ENCODE results near the gene AMOT.

The AMOT gene

GRCh38 chrX:112814496-112814895 is 26.1 kb downstream of the AMOT start:
- Histone ChIP-seq H3K4me3 (ENCODE audit: low read length) (no peak overlapping the region), H3K27ac (ENCODE audit: low read depth, low read length) (no peak overlapping the region), H3K27me3 (ENCODE audit: control insufficient read depth, insufficient read depth, low read length) (peaks cover 2% of the 10 kb centered on the region), H3K9ac (ENCODE audit: low read length) (no peak overlapping the region), H3K4me1 (ENCODE audit: control insufficient read depth, insufficient read depth, low read length) (no peaks in the 10 kb centered on the region), H3K36me3 (ENCODE audit: control insufficient read depth, insufficient read depth, low read length) (no peaks in the 10 kb centered on the region)

GRCh38 chrX:112812741-112813140 is 27.9 kb downstream of the AMOT start:
- Histone ChIP-seq H3K36me3 (ENCODE audit: control insufficient read depth, insufficient read depth, low read length) (no peaks in the 10 kb centered on the region), H3K27me3 (ENCODE audit: control insufficient read depth, insufficient read depth, low read length) (no peaks in the 10 kb centered on the region), H3K27ac (ENCODE audit: low read depth, low read length) (no peak overlapping the region), H3K4me1 (ENCODE audit: control insufficient read depth, insufficient read depth, low read length) (no peaks in the 10 kb centered on the region), H3K4me3 (ENCODE audit: low read length) (no peak overlapping the region), H3K9ac (ENCODE audit: low read length) (no peak overlapping the region)

DNA sequence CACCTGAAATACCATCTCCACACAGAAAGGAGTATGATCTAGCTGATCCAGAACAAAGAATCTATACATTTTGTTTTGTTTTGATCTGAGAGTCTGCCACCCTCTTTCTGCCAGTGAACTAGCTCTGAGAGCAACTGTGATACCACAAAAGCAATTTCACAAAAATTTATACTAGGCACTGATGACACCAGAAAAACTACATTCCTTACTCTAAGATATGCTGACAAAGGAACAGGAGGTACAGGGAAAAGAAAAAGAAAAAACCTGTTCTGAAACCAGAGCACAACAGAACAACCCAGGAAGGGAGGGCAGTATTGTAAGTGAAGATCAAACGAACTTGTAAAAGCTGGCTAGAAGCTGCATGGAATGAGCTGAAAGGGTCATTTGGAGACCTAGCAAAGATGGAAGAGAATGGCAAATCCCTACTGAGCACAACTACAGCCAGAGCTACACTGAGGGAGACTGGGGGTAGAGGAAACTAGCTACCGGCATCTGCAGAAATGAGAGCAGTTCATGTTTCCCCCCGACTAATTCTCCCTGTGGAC is 31.9 kb downstream of the AMOT start:
- no peak overlapping the region for H3K27ac ChIP-seq (ENCODE audit: low read depth, low read length)

GRCh38 chrX:112808007-112808406 is 32.6 kb downstream of the AMOT start:
- H3K27me3 ChIP-seq (ENCODE audit: control insufficient read depth, insufficient read depth, low read length) = no peaks in the 10 kb centered on the region
- no peak overlapping the region for H3K4me3 ChIP-seq (ENCODE audit: low read length)
- no peaks in the 10 kb centered on the region for H3K4me1 ChIP-seq (ENCODE audit: control insufficient read depth, insufficient read depth, low read length)
- no peak overlapping the region for H3K9ac ChIP-seq (ENCODE audit: low read length)
- no peaks in the 10 kb centered on the region for H3K36me3 ChIP-seq (ENCODE audit: control insufficient read depth, insufficient read depth, low read length)
- H3K27ac ChIP-seq (ENCODE audit: low read depth, low read length) = no peak overlapping the region

More for the DNA sequence above, 31.9 kb downstream of the AMOT start:
- H3K9ac ChIP-seq (ENCODE audit: low read length) = no peak overlapping the region
- H3K4me3 ChIP-seq (ENCODE audit: low read length) = no peak overlapping the region
- no peaks in the 10 kb centered on the region for H3K36me3 ChIP-seq (ENCODE audit: control insufficient read depth, insufficient read depth, low read length)
- H3K4me1 ChIP-seq (ENCODE audit: control insufficient read depth, insufficient read depth, low read length) = no peaks in the 10 kb centered on the region
- no peaks in the 10 kb centered on the region for H3K27me3 ChIP-seq (ENCODE audit: control insufficient read depth, insufficient read depth, low read length)

- no peak overlapping the region for H3K4me3 ChIP-seq (ENCODE audit: low read length)
- no peak overlapping the region for H3K27ac ChIP-seq (ENCODE audit: low read depth, low read length)
- no peaks in the 10 kb centered on the region for H3K36me3 ChIP-seq (ENCODE audit: control insufficient read depth, insufficient read depth, low read length)
- no peaks in the 10 kb centered on the region for H3K27me3 ChIP-seq (ENCODE audit: control insufficient read depth, insufficient read depth, low read length)
- H3K9ac ChIP-seq (ENCODE audit: low read length) = no peak overlapping the region
- no peaks in the 10 kb centered on the region for H3K4me1 ChIP-seq (ENCODE audit: control insufficient read depth, insufficient read depth, low read length)
Observed at GRCh38 chrX:112803060-112803459, 37.6 kb downstream of the AMOT start.

DNA sequence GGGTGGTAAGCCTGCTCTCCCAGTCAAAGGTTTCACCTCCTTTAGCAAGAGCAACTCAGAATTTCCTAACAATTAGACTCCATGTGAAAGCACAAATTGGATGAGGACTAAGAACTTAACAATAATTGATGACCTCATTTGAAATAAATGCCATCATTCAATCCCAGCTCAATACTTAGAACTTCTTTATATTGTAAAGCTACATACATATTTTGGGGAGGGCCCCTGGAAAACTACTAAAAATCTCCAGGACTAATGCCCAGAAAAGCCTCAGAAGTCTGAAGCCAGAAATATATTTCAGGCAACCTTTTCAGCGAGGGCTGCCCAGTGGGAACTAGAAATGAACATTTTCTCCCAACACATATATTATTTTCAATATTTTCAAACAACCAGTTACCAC is 38.1 kb downstream of the AMOT start:
- Histone ChIP-seq H3K36me3 (ENCODE audit: control insufficient read depth, insufficient read depth, low read length) (no peaks in the 10 kb centered on the region), H3K9ac (ENCODE audit: low read length) (no peak overlapping the region), H3K4me3 (ENCODE audit: low read length) (no peak overlapping the region), H3K27me3 (ENCODE audit: control insufficient read depth, insufficient read depth, low read length) (no peaks in the 10 kb centered on the region), H3K27ac (ENCODE audit: low read depth, low read length) (no peak overlapping the region), H3K4me1 (ENCODE audit: control insufficient read depth, insufficient read depth, low read length) (no peaks in the 10 kb centered on the region)

DNA sequence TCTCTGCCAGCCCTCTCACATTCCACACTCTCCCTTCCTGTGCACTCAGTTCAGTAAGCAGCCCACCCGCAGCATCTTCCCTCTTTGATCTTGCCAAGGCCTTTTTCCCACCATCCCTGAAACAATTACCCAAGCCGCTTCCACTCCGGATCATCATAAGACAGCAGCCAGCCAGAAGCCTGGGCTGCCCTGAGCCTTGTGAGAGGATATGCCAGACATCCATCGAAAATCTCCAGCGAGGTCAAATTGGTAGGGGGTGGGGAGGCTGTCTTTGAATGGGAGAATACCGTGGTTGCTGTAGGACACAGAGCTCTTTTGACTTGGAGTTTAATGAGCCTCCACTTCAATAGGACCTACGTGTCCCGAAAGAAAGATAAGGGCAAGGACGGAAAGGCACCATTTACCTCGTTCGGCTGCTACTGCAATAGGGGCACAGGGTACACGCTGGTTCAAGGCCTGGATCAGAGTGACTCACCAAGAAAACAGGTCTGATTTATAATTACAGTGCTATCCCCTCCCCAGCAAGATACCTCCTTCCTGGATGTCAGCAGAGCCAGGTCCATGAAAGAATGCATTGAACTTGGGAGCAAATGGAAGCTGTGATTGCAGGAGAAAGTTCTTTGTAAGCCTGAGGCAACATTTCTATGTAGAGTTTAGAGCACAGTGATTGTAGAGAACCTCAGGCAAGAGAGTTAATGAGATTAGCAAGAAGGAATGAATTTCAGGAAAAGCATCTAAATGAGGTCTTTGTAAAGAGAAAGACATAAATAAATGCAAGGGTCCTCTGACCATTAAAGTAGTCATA is 39.5 kb downstream of the AMOT start:
- no peaks in the 10 kb centered on the region for H3K36me3 ChIP-seq (ENCODE audit: control insufficient read depth, insufficient read depth, low read length)
- H3K27ac ChIP-seq (ENCODE audit: low read depth, low read length) = no peak overlapping the region
- H3K9ac ChIP-seq (ENCODE audit: low read length) = no peak overlapping the region
- H3K4me3 ChIP-seq (ENCODE audit: low read length) = no peak overlapping the region
- H3K27me3 ChIP-seq (ENCODE audit: control insufficient read depth, insufficient read depth, low read length) = no peaks in the 10 kb centered on the region
- H3K4me1 ChIP-seq (ENCODE audit: control insufficient read depth, insufficient read depth, low read length) = no peaks in the 10 kb centered on the region

- H3K4me1 ChIP-seq (ENCODE audit: control insufficient read depth, insufficient read depth, low read length) = no peaks in the 10 kb centered on the region
- no peaks in the 10 kb centered on the region for H3K36me3 ChIP-seq (ENCODE audit: control insufficient read depth, insufficient read depth, low read length)
- H3K4me3 ChIP-seq (ENCODE audit: low read length) = no peak overlapping the region
- no peak overlapping the region for H3K9ac ChIP-seq (ENCODE audit: low read length)
- H3K27ac ChIP-seq (ENCODE audit: low read depth, low read length) = no peak overlapping the region
- H3K27me3 ChIP-seq (ENCODE audit: control insufficient read depth, insufficient read depth, low read length) = no peaks in the 10 kb centered on the region
Observed at GRCh38 chrX:112799425-112799824, 41.2 kb downstream of the AMOT start.

DNA sequence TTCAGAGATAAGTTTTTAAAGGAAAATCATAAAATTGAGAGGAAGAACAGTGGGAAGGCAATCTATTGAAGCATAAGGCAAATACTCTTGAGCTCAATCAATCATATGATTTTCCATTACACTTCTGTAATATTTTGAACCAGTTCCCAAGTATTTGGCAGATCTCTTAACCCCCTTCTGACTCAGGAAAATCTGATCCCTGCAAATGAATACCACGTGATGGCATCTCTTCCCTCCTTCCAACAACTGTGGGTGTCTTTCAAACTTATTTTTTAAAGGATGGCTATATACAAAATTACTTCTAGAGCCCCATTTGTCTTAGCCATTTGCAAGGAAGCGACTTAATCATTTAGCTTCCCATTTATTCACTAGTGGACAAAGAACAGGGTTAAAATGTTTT is 41.9 kb downstream of the AMOT start:
- Histone ChIP-seq H3K36me3 (ENCODE audit: control insufficient read depth, insufficient read depth, low read length) (no peaks in the 10 kb centered on the region), H3K27me3 (ENCODE audit: control insufficient read depth, insufficient read depth, low read length) (no peaks in the 10 kb centered on the region), H3K4me1 (ENCODE audit: control insufficient read depth, insufficient read depth, low read length) (no peaks in the 10 kb centered on the region), H3K9ac (ENCODE audit: low read length) (no peak overlapping the region), H3K4me3 (ENCODE audit: low read length) (no peak overlapping the region), H3K27ac (ENCODE audit: low read depth, low read length) (no peak overlapping the region)

- H3K4me1 ChIP-seq (ENCODE audit: control insufficient read depth, insufficient read depth, low read length) = no peaks in the 10 kb centered on the region
- no peaks in the 10 kb centered on the region for H3K36me3 ChIP-seq (ENCODE audit: control insufficient read depth, insufficient read depth, low read length)
- no peaks in the 10 kb centered on the region for H3K27me3 ChIP-seq (ENCODE audit: control insufficient read depth, insufficient read depth, low read length)
- no peak overlapping the region for H3K27ac ChIP-seq (ENCODE audit: low read depth, low read length)
- no peak overlapping the region for H3K9ac ChIP-seq (ENCODE audit: low read length)
- no peak overlapping the region for H3K4me3 ChIP-seq (ENCODE audit: low read length)
Observed at GRCh38 chrX:112789931-112790330, 50.7 kb downstream of the AMOT start.

DNA sequence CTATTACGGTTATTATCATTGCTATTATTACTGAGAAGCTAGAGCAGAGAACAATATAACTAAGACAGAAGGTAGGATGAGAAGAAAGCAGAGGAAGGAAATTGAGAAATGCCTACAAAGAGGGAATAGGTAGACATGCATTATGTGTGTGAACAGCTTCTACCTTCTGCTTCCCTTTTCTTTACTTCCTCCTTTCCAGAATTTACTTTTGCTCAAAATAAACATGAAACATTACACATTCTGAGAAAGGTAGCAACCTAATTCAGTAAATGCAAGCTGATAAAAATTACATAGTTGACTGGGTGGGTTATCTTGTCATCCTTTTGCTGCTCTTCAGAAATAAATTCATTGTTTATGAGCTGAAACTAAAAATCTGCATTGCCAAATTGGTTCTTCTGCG is 54.6 kb downstream of the AMOT start:
- Histone ChIP-seq H3K4me3 (ENCODE audit: low read length) (no peak overlapping the region), H3K36me3 (ENCODE audit: control insufficient read depth, insufficient read depth, low read length) (peaks cover 2% of the 10 kb centered on the region), H3K4me1 (ENCODE audit: control insufficient read depth, insufficient read depth, low read length) (no peaks in the 10 kb centered on the region), H3K9ac (ENCODE audit: low read length) (no peak overlapping the region), H3K27ac (ENCODE audit: low read depth, low read length) (no peak overlapping the region), H3K27me3 (ENCODE audit: control insufficient read depth, insufficient read depth, low read length) (no peaks in the 10 kb centered on the region)

DNA sequence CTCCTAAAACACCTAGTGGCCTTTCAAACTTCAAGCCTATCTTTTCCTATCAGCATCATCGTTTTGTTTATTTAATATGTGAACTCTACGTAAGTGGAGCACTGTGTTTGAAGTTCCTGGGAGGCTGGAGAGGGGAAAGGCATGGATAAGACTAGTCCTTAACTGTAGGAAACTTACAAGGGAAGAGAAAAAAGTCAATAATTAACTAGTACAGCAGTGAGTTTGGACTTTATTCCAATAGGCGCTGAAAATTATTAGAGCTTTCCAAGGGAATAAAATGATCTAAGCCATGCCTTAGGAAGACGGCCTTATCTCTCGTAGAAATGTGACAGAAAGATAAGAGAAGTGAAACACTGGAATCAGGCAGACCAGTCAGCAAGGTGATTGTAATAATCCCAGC is 55.3 kb downstream of the AMOT start:
- no peak overlapping the region for H3K9ac ChIP-seq (ENCODE audit: low read length)
- no peak overlapping the region for H3K4me3 ChIP-seq (ENCODE audit: low read length)
- peaks cover 2% of the 10 kb centered on the region for H3K36me3 ChIP-seq (ENCODE audit: control insufficient read depth, insufficient read depth, low read length)
- no peaks in the 10 kb centered on the region for H3K4me1 ChIP-seq (ENCODE audit: control insufficient read depth, insufficient read depth, low read length)
- no peak overlapping the region for H3K27ac ChIP-seq (ENCODE audit: low read depth, low read length)
- H3K27me3 ChIP-seq (ENCODE audit: control insufficient read depth, insufficient read depth, low read length) = no peaks in the 10 kb centered on the region

GRCh38 chrX:112784692-112785091 is 55.9 kb downstream of the AMOT start:
- Histone ChIP-seq H3K36me3 (ENCODE audit: control insufficient read depth, insufficient read depth, low read length) (peaks cover 2% of the 10 kb centered on the region), H3K4me1 (ENCODE audit: control insufficient read depth, insufficient read depth, low read length) (no peaks in the 10 kb centered on the region), H3K27me3 (ENCODE audit: control insufficient read depth, insufficient read depth, low read length) (no peaks in the 10 kb centered on the region), H3K9ac (ENCODE audit: low read length) (no peak overlapping the region), H3K4me3 (ENCODE audit: low read length) (no peak overlapping the region), H3K27ac (ENCODE audit: low read depth, low read length) (no peak overlapping the region)

Measured in rectal smooth muscle tissue (tissue), 1 donor.